Dermis microvascular lymphatic vessel endothelial cell (primary cell): ENCODE data around the gene ADAM12. TPM values are rescaled to one million over a fixed set of nuclear protein-coding genes. Genes with fewer than 3 reads are reported as not detected.

ENCODE experiments used
- DNase-seq, 2 donors: peaks; one replicate each; pipeline versions ENCODE4 v3.0.0 to v3.0.0-alpha.2; 2010; ENCODE audit warnings: low read depth in 2 of 2
- total RNA-seq: library from RNA; depleted of rRNA; stranded (reverse); fragments of >200 nt; gene quantifications from 2 replicates; pipeline ENCODE4 v1.2.1, GENCODE V29; 2014

The ADAM12 gene, protein sequence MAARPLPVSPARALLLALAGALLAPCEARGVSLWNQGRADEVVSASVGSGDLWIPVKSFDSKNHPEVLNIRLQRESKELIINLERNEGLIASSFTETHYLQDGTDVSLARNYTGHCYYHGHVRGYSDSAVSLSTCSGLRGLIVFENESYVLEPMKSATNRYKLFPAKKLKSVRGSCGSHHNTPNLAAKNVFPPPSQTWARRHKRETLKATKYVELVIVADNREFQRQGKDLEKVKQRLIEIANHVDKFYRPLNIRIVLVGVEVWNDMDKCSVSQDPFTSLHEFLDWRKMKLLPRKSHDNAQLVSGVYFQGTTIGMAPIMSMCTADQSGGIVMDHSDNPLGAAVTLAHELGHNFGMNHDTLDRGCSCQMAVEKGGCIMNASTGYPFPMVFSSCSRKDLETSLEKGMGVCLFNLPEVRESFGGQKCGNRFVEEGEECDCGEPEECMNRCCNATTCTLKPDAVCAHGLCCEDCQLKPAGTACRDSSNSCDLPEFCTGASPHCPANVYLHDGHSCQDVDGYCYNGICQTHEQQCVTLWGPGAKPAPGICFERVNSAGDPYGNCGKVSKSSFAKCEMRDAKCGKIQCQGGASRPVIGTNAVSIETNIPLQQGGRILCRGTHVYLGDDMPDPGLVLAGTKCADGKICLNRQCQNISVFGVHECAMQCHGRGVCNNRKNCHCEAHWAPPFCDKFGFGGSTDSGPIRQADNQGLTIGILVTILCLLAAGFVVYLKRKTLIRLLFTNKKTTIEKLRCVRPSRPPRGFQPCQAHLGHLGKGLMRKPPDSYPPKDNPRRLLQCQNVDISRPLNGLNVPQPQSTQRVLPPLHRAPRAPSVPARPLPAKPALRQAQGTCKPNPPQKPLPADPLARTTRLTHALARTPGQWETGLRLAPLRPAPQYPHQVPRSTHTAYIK
- 0.64 and 1.3 TPM in 2 replicates for total RNA-seq

DNA sequence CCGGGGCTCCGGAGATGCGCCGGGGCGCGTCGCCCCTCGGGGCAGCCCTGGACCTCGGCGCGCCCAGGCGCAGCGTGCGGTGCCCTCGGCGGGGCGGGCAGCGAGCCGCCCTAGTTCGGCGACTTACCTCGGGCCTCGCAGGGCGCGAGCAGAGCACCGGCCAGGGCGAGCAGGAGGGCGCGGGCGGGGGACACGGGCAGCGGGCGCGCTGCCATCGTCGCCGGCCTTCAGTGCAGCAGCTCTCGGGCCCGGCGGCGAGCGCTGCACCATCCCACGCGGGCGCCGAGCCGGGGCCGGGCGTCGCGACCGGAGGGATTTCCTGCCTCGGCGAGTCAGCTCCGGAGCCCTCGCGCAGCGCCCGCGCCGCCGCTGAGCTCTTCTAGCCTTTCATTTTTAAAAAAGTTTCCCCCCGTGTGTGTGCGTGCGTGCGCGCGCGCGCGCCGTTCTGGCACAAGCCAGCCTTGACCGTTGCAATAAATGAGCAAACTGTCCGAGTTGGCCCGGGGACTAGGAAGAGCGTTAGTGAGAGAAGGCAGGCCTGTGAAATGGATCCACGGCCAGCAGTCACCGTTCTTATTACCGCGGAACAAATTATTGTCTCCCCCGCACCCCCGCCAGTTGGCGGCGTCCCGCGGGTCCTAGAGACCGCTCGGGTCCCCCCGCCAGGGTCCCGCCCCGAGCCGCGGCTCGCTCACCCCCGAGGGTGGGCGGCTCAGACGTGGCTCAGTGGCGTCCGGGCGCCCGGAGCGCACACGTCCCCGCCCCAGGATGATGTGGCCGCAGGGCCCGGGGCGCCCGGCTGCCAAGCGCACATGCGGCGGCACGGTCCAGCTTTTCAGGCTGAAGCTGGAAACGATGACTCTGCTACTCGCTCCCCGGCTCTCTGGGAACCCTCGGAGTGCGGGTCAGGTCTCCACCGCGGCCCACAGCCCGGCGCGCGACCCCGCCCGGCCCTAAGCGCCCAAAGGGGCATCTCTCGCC, at the start of gene ADAM12:
TSS of gene ADAM12 (minus strand) at position 547 of the 981 bp plus-strand sequence. CDS start at position 215, 332 bp downstream.
- DNase-seq: peak; percentile 3 to 13

DNA sequence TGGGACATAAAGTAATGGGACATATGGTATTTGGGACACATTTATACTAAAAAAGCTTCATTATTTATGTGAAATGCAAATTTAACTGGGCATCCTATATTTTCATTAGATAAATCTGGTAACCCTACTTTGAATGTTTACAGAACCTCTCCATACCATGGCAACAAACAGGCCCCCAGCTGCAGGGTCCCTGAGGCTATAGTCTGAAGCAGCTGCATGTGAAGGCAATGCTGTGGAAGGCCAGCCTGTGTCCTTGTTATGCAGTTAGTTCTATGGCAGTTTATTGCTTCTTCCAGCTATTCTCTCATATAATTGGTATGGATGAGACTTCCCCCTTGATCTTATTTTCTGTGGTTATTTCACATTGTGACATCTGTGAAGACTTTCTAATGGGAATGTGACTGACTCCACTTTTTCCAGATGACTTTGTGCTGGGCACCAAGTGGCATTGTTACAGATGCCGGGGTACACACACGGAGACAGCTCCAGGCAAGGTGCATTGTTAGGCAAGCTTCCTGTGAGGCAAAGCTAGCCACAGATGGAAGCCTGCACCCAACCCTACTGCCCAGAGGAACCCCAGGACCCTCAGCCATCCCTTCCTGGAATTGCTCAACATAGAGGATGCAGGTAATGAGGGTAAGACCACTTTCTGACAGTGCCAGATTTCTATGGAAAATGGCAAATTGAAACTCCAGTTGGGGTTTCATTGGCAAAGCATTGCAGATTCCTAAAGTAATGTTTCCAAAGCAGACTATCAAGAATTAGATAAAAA, 49.5 kb upstream of the ADAM12 start:
- DNase-seq: no peak

DNA sequence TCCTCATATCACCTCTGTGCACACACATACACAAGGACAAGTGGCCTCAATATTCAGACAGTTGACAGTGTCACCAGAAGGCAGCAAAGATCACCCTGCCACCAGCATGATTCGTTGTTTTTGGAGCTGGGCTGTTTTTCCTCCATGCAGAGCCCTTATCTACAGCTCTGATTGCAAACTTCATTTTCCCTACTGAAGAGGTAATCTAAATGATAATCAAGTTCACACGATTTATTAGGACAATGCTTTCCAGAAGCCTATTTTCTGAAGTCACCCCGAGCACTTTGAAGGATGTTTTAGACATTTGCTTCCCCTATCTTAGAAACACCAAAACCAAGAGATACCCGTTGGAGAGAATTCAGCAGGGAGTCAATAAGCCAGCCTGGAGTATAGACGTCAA, 46.0 kb upstream of the ADAM12 start:
- DNase-seq: no peak

DNA sequence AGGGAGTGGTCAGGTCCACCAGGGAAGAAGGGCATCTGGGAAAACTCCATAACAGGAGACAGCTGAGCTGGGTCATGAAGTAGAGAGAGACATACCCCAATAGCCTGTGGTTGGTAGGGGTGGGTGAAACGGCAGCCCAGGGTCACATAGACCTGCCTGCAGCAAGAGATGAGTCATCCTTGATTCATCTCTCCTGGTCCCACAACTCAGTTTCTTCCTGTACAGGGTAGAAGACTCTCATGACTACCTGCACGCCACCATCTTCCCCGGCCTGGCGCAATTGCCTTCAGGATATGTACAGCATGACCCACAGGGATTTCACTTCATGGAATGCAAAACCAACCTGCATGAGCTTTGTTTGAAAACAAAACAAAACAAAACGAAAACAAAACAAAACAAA, 45.1 kb upstream of the ADAM12 start:
- no peak for DNase-seq

DNA sequence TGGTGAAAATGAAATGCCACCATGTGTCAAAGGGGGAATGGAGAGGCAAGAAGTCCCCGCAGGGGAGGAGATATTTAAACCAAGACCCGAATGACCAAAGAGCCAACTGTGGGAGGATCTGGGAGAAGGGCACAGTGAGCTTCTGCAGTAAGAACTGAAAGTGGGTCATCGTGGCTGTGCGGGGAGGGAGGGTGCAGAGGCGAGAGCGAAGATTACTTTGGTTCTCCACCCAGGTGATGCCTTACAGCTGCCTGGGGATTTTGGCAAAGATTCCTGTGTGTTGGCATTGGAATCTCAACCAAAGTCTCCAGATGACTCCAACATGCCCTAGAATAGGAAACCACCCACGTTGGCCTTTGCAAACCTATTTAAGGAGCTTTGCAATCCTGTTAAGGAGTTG, 44.2 kb upstream of the ADAM12 start:
- no peak for DNase-seq

DNA sequence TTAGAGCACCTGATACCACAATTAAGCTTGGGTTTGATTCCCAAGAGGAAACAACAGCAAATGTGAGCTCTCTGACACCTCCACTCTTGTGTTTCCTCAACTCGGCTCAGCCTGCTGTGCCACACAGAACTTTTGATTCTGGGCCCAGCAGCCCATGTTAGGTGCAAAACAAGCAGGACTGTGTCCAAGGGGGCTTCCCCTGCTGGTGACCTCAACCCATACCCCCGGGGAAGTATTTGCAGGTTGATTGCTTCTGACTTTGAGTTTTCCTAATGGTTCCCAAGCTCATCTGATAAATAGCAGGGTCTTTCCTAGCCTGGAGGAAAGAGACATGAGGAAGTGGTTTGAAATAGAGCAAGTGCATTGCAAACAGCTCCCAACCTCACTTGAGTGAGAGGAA, 43.5 kb upstream of the ADAM12 start:
- DNase-seq: no peak

DNA sequence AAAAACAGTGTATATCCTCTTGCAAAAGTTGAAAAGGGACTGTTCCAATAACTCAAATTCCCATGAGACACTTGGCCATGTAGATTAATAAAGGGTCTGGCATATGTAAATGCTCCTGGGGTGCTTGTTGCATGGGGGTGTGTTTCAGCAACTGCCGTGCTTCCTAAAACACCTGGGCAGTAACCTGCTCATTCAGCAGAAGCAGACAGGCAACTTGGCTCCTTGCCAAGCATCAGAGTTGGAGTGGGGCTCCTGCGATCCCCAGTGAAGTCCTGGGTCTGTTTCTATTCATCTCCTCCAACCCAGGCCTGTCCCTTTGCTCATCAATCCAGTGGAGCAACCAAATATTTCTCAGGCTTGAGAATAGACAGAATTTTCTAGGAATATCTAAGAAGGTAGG, 42.2 kb upstream of the ADAM12 start:
- no peak for DNase-seq

DNA sequence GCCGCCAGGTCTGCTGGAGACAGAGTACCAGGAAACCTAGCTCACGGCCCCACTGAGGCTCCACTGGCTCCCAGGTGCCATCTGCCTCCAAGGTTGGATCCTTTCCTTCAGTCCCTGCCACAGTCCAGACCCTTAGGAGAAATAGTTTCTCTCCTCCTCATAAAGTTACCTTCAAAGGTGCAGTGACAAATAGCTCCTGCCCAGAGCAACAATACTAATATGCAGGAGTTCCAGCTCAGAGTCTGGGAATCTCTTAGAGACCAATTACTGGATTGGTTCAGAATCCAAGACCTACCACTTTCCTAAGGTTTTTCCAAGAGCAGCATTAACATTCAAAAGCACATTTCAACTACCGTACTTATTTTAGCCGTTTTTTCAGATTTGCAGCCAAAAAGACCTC, 41.0 kb upstream of the ADAM12 start:
- no peak for DNase-seq

DNA sequence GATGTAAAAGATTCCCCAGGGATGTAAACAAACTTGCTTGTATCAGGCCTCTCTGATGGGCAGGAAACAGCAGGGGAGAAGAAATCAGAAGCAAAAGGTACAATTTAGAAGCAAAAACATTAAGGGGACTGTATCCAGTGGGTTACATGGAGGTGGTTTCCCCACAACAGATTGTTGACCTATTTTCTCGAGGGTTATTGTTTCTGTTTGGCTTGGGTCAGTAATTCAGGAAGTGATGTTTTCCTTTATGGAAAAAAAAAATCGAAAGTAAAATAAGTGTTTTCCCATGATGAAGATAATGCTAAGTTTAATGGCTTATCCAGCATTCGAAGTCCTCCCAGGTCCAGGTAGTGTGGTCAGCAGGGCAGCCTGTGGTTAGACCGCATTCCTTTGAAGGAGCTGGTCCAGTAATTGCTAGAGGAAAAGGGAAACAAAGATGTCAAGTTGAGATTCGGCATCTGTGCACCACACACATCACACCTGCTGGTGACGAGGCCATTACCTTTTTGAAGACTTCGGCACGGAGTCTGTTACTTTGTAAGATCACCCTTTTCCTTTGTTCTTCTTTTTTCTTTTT, 37.3 kb upstream of the ADAM12 start:
- peak in 1 of 2 donors; percentile 27 for DNase-seq

DNA sequence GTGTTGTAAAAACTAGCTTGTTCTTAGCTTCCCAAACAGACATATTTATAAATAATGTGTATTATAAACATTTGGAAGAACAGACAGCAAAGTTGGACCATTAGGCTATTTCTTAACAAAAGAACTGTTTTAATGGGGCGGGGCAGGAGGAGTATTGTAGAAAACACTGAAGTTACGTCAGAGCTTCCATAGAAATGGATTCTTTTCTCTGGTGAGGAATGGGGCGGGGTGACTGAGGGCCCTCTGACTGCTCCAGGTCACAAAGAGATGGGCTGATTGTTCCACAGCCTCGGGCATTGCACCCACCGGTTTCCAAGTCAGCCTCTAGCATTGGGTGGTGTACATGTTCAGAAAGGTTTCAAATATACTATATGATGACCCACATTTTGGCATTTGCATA, 36.8 kb upstream of the ADAM12 start:
- no peak for DNase-seq

DNA sequence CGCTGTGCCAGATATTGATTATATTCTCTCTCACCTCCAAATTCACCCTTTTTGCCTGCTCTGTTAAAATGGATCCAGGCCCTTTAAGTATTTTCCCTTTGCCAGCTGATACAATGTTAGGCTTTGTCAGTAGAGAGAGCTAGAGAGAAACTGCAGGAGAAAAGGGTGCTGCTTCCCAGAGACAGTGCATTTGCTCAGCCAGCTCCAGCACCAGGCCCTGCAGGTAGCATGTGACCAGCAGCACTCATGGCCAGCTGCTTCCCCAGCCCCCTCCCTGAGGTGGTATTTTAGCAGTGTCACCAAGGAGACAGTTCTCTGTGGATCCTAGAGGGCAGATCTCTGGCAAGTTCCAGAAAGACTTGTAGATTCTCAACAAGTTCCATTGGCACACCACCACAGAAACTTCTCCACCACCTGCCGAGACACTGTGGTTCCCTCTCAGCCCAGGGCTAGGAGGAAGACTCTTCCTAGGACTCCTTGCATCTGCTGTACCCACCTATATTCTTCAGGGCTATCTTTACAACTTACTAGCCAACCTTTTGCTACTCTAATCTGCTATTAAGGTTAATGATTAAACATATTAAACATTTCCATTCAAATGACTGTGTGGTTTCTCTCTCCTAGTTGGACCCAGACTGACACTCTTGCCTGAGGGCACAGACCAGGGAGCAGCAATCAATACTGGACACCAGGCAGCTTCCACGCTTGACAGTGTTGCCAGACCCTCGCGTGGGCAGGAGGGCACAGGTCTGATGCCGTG, 35.6 kb upstream of the ADAM12 start:
- DNase-seq: no peak

DNA sequence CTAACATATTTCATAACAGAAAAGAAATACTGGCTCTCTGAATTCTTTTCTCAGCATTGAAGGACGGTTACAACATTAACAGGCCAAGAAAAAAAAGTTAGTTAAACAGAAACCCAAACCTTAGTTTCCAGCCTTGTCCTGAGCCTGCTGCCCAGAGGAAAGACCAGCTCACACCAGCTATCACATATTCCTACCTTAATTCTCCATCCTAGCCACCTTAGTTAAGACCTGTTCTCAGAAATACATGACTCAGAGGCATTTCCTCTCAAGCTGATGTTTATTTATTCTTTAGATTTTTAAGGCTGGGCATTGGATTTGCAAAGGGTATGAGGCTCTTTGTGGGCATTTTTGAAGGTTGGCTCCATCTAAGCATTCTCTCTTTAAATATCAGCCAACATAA, 34.3 kb upstream of the ADAM12 start:
- DNase-seq: no peak

DNA sequence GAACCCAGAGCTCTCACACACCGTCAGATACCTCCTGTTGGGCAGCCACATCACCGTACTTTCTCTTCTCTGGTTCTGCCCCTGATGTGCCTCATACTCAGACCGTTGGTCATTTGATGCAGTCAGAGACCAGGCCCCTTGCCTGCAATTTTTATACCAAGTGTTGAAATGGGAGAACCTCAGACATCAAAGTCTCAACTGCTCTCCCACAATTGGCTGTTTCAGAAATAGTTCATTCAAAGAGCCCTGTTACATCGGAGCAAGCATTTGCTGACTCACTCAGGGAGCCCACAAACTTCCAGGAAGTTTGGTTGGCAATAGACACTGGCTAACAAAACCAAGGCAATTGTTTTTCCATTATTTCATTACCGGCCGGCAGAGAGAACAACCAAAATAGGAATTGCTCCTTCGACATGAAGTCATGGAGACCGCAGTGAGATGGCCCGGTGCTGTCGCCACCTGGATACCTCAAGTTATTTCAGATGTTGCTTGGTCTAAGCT, 33.5 kb upstream of the ADAM12 start:
- peak in 1 of 2 donors; percentile 38 for DNase-seq

DNA sequence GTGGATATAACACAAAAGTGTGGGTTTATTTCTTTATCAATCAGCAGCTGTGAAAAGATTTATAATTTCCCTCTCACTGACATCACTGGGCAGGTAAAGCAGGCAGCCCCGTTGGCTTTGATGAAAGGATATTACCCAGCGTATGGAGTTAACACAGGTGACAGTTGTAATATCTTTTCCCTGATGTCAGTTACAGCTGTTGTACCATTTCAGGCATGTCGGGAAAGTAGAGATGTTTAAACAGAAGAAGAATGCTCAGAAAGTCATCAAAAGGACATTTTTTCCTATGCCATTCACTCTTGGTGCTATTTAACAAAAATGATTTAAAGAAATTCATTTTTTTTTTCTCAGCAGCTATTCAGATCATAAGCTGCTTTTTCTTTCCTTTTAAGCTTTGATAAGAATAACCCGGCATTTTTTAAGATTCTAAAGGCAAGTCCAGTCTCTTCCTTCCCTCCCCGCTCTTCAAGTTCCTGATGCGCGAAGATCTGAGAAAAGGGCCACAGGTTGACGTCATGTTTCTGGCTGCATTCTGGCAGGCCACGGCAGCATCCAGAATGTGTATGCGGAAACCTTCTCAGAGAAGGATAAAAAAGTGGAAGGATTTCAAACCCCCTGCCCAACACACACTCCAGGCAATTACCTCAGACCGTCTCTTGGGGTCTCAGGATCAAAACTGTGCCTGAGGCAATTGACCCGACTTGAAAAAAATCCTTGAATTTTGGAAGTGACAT, 32.5 kb upstream of the ADAM12 start:
- no peak for DNase-seq

DNA sequence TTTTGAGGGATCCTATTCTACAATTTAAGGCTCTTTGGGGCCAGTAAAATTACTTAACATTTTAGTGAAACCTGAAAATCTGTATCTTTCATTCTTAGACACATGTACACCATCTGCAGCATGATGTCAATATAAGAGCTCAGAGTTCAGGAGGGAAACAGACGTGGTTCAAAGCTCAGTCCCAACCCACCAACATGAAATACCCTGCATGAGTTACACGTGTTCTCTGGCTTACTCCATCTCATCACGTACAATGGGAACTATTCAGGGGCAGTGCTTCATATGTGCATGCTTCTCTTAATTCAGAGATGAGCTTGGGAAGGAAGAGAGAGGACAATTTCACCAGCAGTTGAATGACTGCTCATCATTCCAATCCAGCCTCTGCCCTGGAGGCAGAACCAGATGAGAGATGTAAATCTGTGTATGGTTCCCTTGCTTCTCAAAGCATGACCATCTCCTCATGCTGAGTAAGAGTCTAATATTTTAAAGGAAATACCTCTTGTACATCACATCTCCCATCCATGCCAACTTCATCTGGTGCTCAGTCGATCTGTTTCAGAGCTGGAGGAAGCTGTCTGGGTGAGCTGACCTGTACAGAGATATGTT, 29.0 kb upstream of the ADAM12 start:
- no peak for DNase-seq

DNA sequence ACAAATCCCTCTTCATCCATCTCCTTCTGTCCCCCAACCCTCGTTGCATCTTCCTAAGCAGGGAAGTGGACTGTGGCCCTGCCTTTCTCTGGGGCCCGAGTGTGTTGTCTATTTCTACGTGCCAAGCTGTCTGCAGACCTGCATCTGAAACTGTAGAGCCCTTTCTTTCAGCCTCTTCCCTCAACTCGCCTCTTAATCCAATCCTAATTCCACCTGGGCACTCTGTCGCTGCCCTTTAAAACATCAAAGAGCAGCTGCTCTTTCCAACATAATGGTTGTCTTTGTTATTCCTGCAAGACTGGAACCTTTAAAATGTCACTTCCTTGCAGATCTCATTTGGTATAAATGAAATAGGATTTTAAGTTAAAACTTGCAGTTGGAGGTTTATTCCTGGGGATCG, 21.5 kb upstream of the ADAM12 start:
- no peak for DNase-seq

DNA sequence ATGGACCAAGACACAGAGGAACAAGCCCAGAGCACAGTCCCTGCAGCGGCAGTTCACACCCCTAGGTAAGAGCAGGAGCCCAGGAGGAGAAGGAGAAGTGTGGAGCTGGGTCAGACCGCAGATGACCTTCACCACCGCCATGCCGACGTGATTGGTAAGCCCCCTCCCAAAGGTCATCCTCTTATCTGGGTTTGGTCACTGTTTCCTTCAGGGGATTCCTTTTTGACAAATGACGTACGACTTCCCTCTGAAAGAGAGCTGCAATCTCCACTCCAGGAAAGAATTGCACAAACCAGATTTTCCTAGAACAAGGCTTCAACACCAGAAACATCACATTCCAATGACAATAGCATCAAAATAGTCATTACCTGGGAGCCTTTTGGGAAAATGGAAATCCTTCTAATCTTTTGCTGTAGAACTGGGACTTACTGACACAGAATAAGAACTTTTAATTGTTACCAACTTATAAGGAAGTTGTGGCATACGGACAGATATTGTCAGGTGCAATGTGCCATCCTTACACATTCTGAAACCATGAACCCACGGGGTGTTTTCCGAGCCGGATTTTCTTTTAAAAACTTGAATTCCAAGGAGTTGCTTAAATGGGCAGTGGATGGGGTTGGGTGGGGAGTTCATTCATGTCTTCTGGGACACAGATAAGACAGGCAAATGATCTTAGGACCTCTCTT, 20.8 kb upstream of the ADAM12 start:
- DNase-seq: no peak

DNA sequence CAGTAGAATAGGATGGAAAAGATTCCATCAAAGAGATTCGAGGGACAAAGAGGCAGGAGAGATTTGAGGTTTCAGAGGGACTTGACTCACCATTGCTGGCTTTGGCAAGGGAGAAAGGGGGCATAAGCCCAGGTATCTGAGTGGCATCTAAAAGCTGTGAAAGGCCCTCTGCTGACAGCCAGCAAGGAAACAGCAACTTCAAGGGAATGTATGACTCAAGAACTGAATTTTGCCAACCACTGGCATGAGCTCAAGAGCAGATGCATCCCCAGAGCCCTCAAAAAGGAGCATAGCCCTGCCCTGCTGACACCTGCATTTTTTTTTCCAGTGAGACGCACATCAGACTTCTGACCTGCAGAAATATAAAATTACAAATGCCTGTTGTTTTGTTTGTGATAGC, 19.6 kb upstream of the ADAM12 start:
- DNase-seq: no peak
